Endothelial cell of coronary artery (primary cell): ENCODE results near the gene KLF16. TPM values are rescaled to one million over a fixed set of nuclear protein-coding genes. Genes with fewer than 3 reads are reported as not detected.

Experiments used
- total RNA-seq: library from RNA; depleted of rRNA; stranded (reverse); fragments of >200 nt; gene quantifications from 2 replicates; pipeline ENCODE4 v1.2.3, GENCODE V29; 2014

KLF16 gene
- 5.8 and 6.8 TPM in 2 replicates for total RNA-seq

GRCh38 chr19:1863328-1863637, at the start of gene KLF16:
TSS of gene KLF16 (minus strand) at chr19:1863579. CDS start at chr19:1863497, 82 bp downstream.

DNA sequence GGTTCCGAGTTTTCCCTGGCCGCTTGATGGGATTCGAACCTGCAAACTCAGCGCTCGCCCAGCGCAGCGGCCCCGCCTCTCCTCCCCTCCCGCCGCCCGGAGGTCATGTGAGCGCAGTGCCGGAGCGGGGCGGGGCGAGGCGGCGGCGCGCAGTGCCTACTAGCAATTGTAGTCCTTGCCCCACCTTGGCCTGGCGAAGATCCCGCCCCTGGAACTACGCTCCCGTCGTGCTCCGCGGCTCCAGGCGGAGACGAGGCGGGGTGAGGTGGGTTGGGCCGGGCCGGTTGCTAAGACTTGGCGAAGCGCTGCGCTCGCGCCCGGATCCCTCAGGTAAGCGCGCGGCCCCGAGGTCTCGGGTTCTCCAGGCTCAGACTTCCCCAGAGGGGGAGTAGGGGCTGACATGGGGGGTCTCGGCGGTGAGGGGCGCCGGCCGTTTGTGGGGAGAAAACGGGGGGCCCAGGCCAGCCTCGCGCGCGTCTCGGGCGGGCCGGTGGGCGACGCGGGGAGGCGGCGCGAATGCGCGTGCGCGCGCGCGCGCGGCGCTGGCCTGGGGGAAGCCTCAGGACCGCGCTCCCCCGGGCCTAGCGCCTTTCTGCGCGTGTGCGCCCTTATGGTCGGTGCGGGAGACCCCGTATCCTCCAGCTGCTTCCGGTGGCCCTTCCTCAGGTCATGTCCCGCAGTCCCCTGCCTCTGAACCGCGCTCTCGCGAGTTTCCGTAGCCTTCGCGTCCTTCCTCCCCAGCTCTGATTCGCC, 41.9 kb upstream of the KLF16 start, which contains the start of the genes ADAT3 and SCAMP4:
Gene ADAT3, plus strand, starts transcription at position 290 of the 753 bp plus-strand sequence. CDS start 6,649 bp downstream, outside the sequence.
Gene SCAMP4, plus strand, starts transcription at position 290 of the 753 bp plus-strand sequence. CDS start 9,621 bp downstream, outside the sequence.

DNA sequence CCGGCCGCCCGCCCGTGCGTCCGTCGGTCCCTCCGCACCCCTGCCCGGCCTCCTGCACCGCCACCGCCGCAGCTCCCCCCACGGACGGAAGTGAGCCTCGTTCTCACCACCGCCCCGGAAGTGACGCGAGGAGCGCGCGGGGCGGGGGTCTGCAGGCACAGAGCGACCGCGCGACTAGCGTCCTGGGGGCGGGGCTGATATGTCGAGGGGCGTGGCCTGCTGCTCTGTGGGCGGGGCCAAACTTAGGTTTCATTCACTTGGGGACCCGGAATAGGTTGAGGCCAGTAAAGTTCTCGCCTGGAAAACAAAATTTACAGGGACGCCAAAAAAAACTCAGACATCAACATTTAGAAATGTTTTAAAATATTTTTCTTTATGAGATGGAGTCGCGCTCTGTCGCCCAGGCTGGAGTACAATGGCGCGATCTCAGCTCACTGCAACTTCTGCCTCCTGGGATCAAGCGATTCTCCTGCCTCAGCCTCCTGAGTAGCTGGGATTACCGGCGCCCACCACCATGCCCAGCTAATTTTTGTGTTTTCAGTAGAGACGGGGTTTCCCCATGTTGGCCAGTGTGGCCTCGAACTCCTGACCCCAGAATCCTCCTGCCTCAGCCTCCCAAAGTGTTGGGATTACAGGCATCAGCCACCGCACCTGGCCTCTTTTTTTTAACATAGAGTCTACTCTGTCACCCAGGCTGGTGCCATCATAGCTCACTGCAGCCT, 22.2 kb upstream of the KLF16 start, which contains the start of gene ABHD17A:
Gene ABHD17A, minus strand, starts transcription at position 99 of the 722 bp plus-strand sequence. CDS start 3,930 bp downstream, outside the sequence.

GRCh38 chr19:1848399-1849131, 14.8 kb downstream of the KLF16 start, which contains the start of gene REXO1:
TSS of gene REXO1 (minus strand) at chr19:1848483. CDS start at chr19:1848358, 125 bp downstream.

GRCh38 chr19:1811942-1812425, 51.4 kb downstream of the KLF16 start, which contains the start of gene ATP8B3:
TSS of gene ATP8B3 (minus strand) at chr19:1812276. CDS start at chr19:1811736, 540 bp downstream.

Other genes starting within 250 kb of the KLF16 start
- 111 and 115 TPM in 2 replicates for gene TCF3, start 211.0 kb downstream of the KLF16 start, total RNA-seq
- gene ONECUT3, start 110.1 kb downstream of the KLF16 start, total RNA-seq: not detected in 2 replicates
- 1.2 and 1.8 TPM in 2 replicates for gene ATP8B3, start 51.3 kb downstream of the KLF16 start, total RNA-seq
- gene REXO1, start 15.1 kb downstream of the KLF16 start, total RNA-seq: 4.4 and 8.0 TPM in 2 replicates
- gene ABHD17A, start 21.9 kb upstream of the KLF16 start, total RNA-seq: 134 and 138 TPM in 2 replicates
- gene ADAT3, start 41.8 kb upstream of the KLF16 start, total RNA-seq: 1.5 and 2.4 TPM in 2 replicates
- 18.0 and 29.7 TPM in 2 replicates for gene SCAMP4, start 41.8 kb upstream of the KLF16 start, total RNA-seq
- 72.8 and 76.8 TPM in 2 replicates for gene CSNK1G2, start 77.6 kb upstream of the KLF16 start, total RNA-seq
- gene BTBD2, start 152.1 kb upstream of the KLF16 start, total RNA-seq: 44.5 and 79.0 TPM in 2 replicates
- gene MKNK2, start 187.7 kb upstream of the KLF16 start, total RNA-seq: 76.0 and 203 TPM in 2 replicates
- gene MOB3A, start 232.7 kb upstream of the KLF16 start, total RNA-seq: 16.4 and 23.9 TPM in 2 replicates
- 0.81 and 0.85 TPM in 2 replicates for gene IZUMO4, start 233.3 kb upstream of the KLF16 start, total RNA-seq